ENCODE data around the gene TOP2A.
A peak's percentile ranks its signal among the peaks of the same experiment; 100 is the strongest.

Gene TOP2A, protein sequence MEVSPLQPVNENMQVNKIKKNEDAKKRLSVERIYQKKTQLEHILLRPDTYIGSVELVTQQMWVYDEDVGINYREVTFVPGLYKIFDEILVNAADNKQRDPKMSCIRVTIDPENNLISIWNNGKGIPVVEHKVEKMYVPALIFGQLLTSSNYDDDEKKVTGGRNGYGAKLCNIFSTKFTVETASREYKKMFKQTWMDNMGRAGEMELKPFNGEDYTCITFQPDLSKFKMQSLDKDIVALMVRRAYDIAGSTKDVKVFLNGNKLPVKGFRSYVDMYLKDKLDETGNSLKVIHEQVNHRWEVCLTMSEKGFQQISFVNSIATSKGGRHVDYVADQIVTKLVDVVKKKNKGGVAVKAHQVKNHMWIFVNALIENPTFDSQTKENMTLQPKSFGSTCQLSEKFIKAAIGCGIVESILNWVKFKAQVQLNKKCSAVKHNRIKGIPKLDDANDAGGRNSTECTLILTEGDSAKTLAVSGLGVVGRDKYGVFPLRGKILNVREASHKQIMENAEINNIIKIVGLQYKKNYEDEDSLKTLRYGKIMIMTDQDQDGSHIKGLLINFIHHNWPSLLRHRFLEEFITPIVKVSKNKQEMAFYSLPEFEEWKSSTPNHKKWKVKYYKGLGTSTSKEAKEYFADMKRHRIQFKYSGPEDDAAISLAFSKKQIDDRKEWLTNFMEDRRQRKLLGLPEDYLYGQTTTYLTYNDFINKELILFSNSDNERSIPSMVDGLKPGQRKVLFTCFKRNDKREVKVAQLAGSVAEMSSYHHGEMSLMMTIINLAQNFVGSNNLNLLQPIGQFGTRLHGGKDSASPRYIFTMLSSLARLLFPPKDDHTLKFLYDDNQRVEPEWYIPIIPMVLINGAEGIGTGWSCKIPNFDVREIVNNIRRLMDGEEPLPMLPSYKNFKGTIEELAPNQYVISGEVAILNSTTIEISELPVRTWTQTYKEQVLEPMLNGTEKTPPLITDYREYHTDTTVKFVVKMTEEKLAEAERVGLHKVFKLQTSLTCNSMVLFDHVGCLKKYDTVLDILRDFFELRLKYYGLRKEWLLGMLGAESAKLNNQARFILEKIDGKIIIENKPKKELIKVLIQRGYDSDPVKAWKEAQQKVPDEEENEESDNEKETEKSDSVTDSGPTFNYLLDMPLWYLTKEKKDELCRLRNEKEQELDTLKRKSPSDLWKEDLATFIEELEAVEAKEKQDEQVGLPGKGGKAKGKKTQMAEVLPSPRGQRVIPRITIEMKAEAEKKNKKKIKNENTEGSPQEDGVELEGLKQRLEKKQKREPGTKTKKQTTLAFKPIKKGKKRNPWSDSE (N-terminal part only)

DNA sequence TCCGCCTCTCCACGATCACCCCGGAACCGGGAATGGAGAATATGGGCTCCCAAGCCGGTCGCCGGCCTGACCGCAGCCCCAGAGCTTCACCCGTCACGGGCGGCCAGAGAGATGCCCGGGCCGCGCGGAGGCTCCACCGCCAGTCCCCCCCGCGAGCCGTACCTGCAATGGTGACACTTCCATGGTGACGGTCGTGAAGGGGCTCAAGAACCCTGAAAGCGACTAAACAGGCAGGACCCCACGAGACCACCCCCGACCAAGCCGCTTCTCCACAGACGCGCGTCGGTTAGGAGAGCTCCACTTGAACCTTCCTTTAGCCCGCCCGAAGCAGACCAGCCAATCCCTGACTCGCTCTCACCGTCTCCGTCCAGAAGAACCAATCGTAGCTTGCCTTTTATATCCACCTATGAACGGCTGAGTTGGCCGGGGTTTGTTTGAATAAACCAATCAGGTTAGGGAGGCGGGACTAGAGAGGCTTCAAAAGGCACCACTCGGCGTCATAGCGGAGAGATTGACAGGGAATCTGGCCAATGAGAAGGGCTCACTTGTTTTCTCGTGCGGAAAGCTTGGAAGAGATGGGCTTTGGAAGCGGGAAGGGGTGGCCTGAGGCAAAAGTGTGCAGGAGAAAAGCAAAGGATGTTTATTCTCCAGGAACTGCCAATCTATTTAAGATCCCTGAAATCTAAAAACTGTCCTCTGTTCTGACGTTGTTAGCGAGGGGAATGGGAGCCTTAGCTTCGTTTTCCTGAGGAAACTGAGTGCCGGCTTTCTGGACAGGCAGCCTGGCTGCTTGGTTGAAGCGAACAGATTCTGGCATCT lies at the start of gene TOP2A:
Gene TOP2A, minus strand, starts transcription at position 288 of the 819 bp plus-strand sequence. Its CDS starts 105 bp downstream, at position 183.
- peak; percentile 99 for DNase-seq

DNA sequence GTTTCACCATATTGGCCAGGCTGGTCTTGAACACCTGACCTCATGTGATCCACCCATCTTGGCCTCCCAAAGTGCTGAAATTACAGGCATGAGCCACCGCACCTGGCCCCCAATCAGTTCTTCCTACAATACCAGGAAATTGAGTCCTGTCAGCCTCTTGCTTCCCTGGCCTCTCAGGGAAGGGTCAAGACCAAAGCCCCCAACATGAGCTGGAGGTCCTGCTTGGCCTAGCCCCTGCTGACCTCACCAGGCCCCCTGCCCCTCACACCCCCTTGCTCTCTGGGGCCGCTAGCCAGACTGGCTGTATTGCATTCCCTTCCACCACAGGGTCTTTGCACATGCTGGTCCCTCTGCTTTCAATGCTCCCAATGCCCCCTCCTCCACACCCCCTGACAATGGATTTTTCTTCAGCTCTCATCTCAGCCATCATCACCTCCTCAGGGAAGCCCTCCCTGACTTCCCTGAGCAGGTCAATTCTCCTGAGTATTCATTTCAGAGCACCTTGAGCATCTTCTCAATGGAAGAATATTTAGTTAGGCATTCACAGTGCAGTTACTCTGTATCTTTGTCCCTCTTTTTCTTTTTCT lies 49.7 kb upstream of the TOP2A start:
- DNase-seq, result no peak

DNA sequence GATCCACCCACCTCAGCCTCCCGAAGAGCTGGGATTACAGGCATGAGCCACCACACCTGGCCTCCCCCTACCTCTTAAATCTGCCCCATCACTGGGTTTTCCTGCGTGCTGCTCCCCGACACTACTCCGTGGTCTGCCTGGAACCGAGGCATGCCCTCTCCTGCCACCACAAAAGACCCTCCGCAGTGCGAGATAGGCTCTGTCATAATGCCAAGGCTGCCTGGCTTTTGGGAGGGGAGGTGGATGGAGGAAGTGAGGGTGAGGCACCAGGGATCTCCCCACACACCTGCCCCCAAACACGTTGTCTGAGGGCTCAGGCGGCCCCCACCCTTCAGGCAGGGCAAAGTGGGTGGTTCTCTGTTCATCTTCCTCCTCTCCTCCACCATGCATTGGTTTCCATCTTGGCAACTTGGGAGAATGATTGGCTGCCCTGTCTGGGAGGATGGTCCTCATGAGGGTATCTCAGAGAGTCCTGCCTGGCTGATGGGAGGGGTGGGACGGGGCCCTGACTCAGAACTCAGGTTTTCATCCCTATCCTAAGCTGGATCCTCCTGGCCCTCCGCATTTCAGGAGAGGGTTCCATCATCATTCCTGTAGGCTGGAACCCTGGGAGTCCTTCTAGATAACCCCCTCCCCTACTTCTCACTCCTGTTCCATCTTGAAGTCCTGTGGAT lies 48.7 kb upstream of the TOP2A start:
- DNase-seq, result no peak

DNA sequence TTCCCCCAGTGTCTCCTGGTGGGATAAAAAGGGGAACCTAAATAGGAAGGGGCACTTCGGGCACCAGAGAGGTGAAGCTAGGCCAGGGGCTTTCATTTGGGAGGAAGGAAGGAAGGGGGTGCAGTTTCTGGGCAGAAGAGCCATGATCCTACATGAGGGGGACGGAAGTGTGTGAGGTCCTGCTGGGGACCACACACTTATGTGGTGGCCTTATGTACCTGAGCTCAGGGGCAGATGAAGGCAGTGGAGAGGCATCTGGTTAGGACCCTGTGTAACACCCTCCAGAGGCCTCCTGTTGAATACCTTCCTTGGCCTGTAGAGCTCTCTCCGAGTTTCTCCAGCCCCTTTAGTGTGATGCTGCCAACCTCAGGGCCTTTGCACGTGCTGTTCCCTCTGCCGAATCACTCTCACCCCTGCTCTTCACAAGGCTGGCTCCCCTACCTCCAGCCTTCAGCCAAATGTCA lies 46.7 kb upstream of the TOP2A start:
- no peak for DNase-seq

DNA sequence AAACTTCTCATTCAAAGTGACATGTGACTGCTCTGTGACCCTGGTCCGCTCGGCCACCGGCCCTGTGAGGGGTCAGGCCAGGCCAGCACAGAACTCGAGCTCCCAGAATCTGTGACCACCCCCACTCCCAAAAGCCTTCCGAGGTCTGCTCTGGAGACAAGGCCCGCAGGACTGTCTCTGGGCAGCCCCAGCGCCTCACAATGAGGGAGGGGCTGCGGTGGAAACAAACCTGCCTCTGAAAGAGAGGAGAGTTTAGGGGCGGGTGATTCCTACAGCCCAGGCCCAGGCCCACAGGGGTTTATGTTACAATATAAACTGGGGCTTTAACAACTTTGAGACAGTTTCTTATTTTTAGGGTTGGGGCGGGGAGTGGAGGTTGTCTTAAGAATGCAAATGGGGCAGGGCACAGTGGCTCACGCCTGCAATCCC lies 45.4 kb upstream of the TOP2A start:
- peak; percentile 41 for DNase-seq

DNA sequence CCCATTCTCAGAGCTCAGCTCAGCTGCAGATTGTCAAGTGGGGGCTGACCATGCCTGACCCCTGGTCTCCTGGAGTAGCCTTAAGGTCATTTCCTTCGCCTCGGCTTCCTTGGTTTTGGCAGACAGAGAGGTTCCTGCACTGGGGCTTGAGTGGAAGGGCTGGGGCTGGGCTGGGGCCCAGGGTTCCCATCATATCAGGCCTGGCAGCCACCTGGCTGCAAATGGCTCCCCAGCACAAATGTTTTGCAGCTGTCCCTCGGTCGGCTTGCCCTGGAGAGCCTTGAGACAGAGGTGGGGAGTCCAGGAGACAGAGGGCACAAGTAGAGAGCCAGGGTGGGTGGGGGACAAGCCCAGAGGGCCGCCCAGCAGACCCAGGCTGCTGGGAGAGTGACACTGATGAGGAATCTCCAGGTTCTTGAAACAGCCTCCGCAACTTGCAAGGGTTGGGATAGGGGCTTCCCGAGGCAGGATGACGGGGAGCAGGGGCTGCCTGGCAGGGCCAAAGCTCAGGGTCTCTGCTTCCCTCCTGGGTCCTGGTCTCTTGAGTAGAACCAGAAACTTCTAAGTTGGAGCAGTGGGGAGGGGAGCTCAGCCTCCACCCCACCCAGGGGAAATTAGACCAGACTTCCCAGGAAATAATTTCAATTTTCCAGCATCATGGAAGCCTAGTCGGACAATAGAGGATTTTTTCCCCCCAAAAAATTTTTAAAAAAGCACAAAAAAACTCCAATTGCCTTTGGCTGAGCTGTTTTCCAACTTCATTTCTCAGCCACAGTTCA lies 44.8 kb upstream of the TOP2A start:
- peak; percentile 29 for DNase-seq

DNA sequence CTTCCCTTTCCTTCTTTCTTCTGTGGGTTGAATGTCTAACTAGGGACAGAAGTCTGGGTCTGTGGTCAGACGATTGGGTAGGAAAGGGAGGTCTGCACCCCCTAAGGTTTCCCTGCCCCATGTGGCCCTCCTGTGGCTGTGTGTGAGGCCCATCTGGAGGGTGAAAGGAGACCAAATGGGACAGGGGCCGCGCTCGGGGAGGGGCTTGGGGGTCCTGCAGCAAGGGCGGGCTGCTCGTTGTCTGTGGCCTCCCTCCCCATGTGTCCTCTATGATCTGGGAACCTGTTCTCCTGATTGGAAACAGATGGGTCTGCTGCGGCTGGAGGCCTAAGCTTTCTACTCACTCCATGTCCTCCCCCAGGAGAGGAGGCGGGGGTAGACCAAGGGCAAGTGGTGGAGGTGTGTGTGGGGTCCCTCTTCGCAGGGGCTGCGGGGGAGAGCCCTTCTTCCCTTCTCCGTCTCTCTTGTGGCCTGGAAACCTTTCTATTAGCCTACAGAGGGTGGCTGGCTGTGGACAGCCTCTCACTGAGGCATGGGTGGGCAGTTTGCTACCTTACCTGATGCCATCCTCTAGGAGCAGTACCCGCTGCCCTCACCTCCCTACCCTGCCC lies 44.1 kb upstream of the TOP2A start:
- peak; percentile 67 for DNase-seq

DNA sequence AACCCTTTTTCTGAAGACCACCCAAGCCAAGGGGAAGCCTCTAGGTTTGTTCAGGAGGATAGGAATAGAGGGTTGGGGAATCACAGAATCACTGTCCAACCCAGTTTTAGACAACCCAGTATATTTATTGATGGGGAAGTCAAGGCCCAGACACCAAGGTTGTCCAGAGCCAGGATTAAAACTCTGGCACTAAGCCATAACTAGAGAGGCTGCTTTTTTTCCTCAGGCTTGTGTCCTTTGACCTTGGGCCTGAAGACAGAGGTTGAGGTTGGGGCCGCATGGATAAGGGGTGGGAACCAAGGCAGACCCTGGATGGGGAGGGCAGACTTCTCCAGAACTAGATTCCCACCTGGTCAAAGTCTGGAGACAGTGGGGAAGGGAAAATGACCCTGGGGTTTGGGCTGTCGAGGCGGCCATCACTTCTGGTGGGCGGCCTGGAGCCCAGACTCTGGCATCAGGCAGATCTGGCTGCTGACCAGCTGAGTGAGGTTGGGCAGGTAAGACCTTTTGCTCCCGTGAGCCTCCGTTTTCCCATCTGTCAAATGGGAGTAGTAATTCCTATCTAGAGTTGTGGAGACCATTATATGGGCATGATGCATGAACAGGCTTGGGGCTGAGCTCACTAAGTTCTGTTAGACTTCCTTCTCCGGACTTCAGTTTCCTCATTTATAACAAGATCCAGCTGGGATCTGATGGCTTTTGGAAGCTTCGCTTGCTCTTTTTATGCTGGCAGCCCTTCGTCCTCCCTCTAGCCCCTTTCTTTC lies 43.5 kb upstream of the TOP2A start:
- DNase-seq, result no peak

DNA sequence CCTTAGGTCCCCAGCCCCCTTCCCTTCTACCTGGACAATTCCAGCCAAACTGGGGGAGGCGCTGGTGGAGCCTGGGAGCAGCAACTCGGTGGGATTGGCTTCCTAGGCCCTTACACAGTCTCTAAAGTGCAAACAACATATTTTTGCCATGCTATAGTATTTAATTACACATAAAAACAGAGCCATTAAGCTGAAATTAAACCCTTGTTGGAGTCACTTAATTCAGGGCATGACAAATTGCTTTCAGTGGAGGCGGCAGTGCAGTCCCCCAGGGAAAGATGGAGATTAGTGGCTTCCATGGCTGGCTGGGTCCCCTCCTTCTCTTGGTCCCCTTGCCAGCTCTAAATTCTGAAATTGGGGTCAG lies 42.9 kb upstream of the TOP2A start:
- DNase-seq, result peak; percentile 25

DNA sequence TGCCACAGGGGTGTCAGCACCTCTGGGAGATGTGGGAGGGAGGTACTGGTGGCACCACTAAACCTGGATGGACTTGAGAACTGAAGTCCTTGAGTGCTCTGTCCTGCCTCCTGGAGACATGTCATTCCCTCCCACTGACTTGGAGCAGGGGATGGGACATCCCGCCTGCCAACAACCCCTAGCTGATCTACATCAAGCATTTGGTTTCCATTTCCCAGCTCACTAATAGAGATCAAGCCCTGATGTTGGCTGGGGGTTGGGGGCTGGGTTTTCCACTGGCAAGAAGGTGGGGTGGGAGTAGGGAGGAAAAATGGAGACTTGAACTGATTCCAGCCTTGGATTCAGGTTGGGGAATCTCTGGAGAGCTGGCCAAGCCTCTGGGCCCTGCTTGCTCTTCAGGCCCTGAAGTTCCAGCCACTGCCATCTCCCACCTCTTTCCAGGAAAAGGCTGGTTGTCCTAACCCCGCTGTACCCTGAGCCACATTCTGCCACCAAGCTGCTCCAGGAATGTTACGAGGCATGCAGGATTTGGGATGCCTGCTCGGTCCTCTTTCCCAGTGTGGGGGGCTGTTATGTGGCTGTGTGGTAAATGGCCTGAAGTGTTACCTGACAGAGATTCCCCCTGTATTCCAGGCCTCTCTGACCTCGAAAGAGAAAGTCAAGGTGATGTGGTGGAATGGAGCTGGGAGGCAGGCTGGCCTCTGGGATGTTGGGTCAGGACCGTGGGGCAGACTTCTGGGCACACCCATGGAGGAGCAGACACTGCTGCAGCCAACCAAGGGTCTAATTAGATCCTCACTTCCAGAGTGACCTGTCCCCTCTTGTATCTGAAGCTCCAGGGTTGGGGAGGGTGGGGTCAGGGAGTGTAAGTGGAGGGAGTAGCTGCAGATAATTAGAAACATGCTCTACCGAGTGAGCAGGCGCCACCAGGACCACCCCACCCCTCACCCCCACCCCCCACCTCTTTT lies 42.2 kb upstream of the TOP2A start:
- peak; percentile 70 for DNase-seq

DNA sequence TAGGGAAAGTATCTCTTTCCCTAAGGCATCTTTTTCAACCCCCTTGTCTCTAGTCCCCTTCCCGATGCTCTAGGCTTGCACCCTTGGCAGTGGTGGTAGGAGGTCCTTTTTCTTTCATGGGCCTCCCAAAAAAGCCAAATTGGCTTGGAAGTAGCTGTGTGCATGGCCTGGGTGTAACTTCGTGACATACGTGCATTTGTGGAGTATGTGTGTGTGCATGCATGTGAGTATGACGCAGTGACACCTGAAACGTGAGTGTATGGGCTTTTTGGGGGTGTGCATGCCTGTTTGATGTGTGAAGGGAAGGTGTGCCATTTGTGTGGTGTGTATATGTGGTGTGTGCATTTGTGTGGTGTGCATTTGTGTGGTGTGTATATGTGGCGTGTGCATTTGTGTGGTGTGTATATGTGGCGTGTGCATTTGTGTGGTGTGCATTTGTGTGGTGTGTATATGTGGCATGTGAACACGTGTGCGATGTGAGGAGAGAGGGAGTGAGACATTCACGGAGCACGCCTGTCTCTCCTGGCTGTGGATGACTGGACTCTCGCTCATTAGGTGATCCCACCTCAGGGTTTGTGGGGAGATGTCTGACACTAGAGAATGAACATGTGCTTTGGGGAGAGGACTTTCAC lies 41.3 kb upstream of the TOP2A start:
- peak; percentile 26 for DNase-seq

DNA sequence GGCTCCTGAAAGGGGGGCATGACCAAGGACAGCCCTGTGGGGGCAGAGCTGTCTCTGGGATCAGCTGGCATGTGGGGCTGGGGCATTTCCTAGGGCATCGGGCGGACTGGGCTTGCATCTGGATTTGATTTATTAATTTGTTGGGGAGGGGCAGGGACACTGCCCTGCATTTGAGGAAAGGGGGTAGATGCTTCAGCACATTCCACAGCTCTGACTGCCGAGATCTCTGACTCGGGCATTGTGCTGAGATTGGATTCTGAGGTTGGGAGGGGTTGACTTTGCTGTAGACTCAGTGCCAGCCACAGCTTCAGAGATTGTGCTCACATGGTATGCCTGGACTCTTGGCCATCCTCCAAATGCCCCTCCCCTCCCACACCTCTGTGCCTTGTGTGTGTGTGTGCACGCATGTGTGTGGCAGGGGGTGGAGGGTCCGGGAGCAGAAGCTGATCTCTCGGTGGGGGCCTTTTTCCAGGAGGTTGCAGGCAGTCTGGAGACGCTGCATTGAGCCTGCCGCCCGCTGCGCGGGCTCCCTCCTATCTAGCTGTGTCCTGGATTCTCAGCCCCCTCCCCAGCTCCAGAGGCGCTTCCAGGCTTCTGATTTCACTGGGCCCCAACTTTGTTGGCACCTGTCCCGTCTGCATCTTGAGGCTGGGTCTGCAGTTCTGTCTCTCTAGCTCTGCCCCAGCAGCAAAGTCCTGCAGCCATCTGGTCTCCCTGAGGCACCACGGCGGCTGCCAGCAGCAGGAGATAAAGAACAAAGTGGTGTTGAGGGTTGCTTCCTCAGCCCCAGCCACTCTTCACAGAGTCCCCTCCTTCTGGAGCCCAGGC lies 40.5 kb upstream of the TOP2A start:
- peak; percentile 73 for DNase-seq

DNA sequence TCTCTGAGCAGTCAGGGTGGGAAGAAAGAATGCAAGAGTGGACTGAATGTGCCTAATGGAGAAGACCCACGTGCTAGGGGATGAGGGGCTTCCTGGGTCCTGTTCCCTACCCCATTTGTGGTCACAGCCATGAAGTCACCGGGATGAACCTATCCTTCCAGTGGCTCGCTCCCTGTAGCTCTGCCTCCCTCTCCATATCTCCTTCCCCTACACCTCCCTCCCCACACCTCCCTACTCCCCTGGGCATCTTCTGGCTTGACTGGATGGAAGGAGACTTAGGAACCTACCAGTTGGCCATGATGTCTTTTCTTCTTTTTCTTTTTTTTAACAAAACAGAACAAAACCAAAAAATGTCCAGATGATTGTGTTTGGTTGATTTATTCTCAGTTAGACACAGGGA lies 39.7 kb upstream of the TOP2A start:
- DNase-seq, result peak; percentile 18

DNA sequence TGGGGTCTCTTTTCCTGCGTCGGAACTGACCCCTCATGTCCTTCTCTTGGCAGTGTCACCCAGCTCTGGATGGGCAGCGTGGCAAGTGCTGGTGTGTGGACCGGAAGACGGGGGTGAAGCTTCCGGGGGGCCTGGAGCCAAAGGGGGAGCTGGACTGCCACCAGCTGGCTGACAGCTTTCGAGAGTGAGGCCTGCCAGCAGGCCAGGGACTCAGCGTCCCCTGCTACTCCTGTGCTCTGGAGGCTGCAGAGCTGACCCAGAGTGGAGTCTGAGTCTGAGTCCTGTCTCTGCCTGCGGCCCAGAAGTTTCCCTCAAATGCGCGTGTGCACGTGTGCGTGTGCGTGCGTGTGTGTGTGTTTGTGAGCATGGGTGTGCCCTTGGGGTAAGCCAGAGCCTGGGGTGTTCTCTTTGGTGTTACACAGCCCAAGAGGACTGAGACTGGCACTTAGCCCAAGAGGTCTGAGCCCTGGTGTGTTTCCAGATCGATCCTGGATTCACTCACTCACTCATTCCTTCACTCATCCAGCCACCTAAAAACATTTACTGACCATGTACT lies 38.8 kb upstream of the TOP2A start:
- peak; percentile 20 for DNase-seq

DNA sequence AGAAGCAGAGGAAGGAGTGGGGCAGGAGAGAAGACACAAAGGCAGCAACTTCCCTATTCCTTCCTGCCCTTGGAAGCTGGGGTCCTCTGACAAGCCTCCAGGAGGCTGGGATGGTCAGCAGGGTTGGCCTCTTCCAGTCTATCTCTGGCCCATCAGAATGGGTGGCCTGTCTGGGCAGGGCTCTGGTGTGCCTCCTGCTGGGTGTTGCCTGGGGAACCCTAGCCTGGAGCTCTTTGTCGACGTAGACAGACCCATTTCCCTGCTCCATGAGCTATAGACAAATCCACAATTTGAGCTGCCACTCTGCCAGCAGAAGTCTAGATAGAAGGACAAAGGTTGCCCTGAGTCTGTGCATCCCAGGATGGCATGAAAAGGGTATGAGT lies 36.9 kb upstream of the TOP2A start:
- peak; percentile 8 for DNase-seq

All from left hindlimb (tissue), 1 donor.